Measurements from ENCODE around the gene PPDPF.

GRCh38 chr20:63492982-63493381 is 27.6 kb upstream of the PPDPF start:
- no peak for TF ChIP-seq POLR2A (IDR thresholded peaks at IDR 0.05; ENCODE audit: extremely low read depth, insufficient read length)
- no peak for TF ChIP-seq CTCF (IDR thresholded peaks at IDR 0.05; ENCODE audit: low read depth, low read length)
- no peak for TF ChIP-seq MYC (IDR thresholded peaks at IDR 0.05; ENCODE audit: low read depth, low read length)
